Activated CD8-positive, alpha-beta memory T cell treated with anti-CD3 and anti-CD28 coated beads for 1 hour (primary cell): ENCODE measurements around the gene REEP6.

ENCODE experiments used
- DNase-seq, 2 donors: peaks; one replicate each; pipeline ENCODE4 v3.0.0-alpha.2; 2020; ENCODE audit warnings: low read depth in 1 of 2; ENCODE audit errors: extremely low read depth in 1 of 2

Gene REEP6

DNA sequence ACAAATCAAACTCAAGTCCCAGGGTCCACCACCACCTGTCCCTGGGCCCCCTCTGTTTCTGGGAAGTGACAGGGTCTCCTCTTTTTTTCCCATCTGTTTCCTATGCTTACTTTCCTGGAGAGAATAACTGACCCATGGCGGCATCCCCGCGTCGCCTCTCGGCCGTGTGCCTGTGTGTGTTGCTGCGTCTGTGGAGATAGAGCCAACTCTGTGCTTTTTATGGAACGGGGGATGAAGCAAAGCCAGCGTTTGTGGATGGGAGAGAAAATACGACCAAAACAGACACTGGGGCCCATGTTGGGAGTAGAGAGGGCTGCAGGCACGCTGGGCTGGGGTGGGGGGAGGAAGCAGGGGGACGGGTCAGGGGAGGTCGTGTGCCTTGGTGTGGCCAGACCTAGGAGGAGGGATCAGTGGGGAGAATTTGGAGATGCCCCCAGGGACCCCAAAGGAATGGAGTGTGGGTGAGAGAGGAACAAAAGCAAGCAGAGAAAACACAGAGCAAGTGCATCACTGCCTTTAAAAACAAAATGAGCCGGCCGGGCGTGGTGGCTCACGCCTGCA is 49.5 kb downstream of the REEP6 start:
- DNase-seq = no peak
